Measurements from ENCODE around the gene PCDH7.

PCDH7 gene, protein sequence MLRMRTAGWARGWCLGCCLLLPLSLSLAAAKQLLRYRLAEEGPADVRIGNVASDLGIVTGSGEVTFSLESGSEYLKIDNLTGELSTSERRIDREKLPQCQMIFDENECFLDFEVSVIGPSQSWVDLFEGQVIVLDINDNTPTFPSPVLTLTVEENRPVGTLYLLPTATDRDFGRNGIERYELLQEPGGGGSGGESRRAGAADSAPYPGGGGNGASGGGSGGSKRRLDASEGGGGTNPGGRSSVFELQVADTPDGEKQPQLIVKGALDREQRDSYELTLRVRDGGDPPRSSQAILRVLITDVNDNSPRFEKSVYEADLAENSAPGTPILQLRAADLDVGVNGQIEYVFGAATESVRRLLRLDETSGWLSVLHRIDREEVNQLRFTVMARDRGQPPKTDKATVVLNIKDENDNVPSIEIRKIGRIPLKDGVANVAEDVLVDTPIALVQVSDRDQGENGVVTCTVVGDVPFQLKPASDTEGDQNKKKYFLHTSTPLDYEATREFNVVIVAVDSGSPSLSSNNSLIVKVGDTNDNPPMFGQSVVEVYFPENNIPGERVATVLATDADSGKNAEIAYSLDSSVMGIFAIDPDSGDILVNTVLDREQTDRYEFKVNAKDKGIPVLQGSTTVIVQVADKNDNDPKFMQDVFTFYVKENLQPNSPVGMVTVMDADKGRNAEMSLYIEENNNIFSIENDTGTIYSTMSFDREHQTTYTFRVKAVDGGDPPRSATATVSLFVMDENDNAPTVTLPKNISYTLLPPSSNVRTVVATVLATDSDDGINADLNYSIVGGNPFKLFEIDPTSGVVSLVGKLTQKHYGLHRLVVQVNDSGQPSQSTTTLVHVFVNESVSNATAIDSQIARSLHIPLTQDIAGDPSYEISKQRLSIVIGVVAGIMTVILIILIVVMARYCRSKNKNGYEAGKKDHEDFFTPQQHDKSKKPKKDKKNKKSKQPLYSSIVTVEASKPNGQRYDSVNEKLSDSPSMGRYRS (N-terminal part only)

GRCh38 chr4:30720021-30720660 is at the start of gene PCDH7:
TSS of gene PCDH7 (plus strand) at chr4:30720369. CDS start at chr4:30721423, 1,054 bp downstream.
- DNase-seq: peak; percentile 39 to 59

DNA sequence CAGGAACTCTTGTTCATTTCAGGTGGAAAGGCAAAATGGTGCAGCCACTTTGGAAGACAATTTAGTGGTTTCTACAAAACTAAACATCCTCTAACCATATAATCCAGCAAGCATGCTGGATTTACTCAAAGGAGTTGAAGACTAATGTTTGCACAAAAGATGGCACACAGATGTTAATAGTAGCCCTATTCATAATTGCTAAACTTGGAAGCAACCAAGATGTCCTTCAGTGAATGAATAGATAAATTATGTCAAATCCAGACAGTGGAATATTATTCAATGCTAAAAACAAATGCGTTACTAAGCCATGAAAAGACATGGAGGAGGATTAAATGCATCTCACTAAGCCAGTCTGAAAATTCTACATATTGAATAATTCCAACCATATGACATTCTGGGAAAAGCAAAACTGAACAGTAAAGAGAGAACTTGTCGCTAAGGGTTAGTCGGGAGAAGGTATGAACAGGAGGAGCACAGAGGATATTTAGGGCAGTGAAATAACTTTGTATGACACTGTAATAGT is 48.2 kb upstream of the PCDH7 start:
- no peak for DNase-seq

GRCh38 chr4:30696191-30696590 is 24.0 kb upstream of the PCDH7 start:
- DNase-seq: no peak

DNA sequence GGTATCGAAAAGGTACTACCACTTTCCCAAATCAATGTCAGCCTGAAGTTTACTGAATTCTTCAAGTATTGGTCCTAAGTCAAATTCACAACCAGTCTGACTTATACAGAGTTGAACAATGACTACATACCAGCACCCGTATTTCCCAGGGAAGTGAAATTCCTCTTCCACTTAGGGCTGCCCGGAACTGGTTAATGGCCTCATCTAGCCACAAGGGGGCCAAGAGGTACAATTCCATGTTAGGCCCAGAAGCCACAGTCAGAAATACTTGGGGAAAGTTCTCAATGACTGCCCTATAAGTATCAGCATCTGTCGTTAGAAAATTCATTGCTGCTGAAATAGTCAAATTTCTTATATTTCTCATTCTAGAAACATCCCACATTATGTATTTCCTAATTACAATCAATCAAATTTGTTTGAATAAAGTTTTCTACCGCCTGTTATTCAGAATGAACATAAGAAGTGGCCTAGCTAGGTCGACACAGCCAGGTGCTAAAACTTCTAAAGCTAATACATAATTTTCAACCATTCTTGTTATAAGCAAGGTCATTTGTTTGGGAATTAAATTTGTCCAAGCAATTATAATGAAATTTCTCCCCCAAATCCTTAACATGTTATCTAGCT is 5.6 kb upstream of the PCDH7 start:
- peak in 1 of 2 donors; percentile 62 for DNase-seq

- DNase-seq: peak in 1 of 2 donors; percentile 65
These were observed 4.0 kb upstream of the PCDH7 start for GRCh38 chr4:30716158-30716557.

DNA sequence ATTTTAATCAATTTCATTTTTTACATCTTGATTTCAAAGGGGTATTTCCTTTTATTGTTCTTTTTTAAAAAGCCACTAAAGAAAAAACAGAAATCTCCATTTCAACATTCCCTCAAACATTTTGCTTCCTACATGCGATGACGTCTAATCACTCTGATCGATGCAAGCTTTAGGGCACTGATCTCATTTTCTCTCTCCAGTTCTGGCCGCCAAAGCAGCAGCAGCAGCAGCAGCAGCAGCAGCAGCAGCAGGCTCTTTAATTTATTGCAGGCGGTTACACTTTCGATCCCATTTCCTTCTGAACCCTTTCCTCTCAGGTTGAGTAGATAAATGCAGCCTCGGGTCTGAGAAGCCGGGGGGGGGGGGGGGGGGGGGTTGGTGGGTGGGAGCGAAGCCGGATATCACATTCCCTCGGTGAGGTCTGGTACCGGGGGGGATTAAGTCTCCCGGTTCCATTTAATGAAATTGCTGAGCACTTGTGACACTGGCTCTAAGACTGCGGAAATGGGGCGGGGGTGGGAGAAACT is 3.4 kb upstream of the PCDH7 start:
- no peak for DNase-seq

- peak; percentile 45 to 50 for DNase-seq
These were observed 2.8 kb upstream of the PCDH7 start for GRCh38 chr4:30717208-30718020.

DNA sequence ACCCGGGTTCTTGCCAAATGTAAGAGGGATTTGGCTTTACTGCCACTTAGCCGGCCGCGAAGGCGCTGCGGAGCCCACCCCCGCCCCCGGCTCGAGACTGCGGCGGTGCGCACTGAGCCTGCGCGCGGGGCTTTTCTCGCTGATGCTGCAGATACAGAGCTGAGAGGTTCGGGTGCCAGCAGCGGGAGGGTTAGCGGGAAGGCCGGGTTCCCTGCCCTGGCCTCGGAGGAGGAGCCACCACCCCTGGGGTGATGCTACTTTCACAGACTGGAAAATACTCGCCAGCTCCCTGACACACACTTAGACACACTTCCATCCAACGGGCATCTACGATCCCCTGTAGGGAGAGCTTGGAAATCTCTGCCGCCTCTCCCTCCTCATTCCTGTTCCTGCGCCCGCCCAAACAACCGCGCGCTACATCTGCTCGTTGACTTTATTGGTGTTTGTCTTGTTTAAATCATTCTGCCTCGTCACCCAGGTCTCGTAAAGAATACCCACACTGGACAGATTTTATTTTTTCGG is 2.1 kb upstream of the PCDH7 start:
- peak in 1 of 2 donors; percentile 31 for DNase-seq

GRCh38 chr4:30718641-30719453 is 1.3 kb upstream of the PCDH7 start:
- DNase-seq: no peak

- peak; percentile 35 to 39 for DNase-seq
These were observed 632 bp upstream of the PCDH7 start for GRCh38 chr4:30719454-30720020.

DNA sequence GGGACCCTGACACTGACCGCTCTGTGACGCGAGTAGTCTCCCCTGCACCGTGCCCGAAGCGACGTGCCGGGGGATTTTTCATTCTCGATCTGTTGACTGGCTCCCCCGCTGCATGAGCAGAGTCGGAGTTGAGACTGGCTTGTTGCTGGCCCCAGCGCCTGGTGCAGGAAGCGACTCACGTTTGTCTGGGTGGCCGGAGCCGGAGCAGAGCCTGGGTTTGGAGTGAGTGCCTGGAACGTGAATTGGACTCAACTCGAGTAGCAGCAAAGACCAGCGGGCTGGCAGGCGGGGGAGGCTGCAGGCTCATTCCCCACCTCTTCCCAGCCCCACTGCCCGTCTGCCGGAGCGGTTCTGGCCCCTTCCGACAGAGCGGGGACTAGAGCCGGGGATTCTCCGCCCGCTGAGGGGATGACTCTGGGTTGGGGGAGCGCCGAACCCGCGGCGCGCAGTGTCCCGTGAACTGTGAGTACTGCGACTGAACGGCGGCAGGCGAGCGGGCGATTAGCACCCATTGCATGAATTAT is 554 bp downstream of the PCDH7 start:
- peak in 1 of 2 donors; percentile 24 for DNase-seq

GRCh38 chr4:30721185-30722091 is 1.3 kb downstream of the PCDH7 start:
- DNase-seq: peak in 1 of 2 donors; percentile 18

- no peak for DNase-seq
These were observed 1.9 kb downstream of the PCDH7 start for GRCh38 chr4:30722092-30722358.

- DNase-seq: no peak
These were observed 2.4 kb downstream of the PCDH7 start for GRCh38 chr4:30722359-30723200.

DNA sequence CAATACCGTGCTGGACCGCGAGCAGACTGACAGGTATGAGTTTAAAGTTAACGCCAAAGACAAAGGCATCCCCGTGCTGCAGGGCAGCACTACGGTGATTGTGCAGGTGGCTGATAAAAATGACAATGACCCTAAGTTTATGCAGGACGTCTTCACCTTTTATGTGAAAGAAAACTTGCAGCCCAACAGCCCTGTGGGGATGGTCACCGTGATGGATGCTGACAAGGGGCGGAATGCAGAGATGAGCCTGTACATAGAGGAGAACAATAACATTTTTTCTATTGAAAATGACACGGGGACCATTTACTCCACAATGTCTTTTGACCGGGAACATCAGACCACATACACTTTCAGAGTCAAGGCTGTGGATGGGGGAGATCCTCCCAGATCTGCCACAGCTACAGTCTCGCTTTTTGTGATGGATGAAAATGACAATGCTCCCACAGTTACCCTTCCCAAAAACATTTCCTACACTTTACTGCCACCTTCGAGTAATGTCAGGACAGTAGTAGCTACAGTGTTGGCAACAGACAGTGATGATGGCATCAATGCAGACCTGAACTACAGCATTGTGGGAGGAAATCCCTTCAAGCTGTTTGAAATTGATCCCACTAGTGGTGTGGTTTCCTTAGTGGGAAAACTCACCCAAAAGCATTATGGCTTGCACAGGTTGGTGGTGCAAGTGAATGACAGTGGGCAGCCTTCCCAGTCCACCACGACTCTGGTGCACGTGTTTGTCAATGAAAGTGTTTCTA is 3.2 kb downstream of the PCDH7 start:
- DNase-seq: no peak

- no peak for DNase-seq
These were observed 4.1 kb downstream of the PCDH7 start for GRCh38 chr4:30724247-30724646.

DNA sequence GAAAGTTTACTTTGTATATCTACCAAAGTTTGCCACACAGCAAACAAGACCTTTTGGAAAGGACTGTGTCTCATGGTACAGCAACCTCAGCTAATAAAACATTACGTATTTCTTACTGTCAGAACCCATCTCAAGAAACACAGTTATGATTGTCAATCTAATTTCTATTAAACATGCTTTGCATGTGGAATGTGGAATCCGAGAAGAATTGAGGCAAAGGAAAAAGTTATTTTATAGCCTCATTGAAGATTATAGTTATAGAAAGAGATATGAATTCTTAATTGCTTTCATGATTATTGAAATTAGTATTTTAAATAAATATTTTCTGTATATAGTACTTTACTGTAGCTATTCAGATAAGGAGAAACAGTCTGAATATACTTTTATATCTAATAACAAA is 5.4 kb downstream of the PCDH7 start:
- no peak for DNase-seq

Measured in hippocampal formation (tissue), 2 donors.